ENCODE measurements around the gene PARPBP.
"Not testable (repeated sequence)": the region's sequence is repeated elsewhere in the genome, so short reads cannot be mapped to it uniquely, and the experiment has no call there.

DNA sequence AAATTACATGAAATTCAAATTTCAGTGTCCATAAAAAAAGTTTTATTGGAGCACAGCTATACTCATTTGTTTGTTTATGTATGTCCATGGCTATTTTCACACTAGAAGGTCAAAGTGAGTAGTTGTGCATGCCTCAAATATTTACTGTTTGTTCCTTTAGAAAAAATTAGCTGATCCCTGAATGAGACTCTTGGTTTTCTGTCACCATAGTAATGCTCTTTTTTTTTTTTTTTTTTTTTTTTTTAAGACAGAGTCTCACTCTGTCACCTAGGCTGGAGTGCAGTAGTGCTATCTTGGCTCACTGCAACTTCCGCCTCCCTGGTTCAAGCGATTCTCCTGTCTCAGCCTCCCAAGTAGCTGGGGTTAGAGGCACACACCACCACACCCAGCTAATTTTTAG, 1.3 kb downstream of the PARPBP start:
- not testable (repeated sequence) for TF ChIP-seq POLR2AphosphoS5 (IDR thresholded peaks at IDR 0.05; ENCODE audit: borderline replicate concordance, low read depth, low read length); EZH2 (IDR thresholded peaks at IDR 0.05)

Measured in SK-N-MC (cell line).